Stomach (tissue), 4 donors: ENCODE results near the gene CMYA5.

ENCODE experiments used
- EP300 ChIP-seq: sonication (generic); formaldehyde crosslinking; IDR thresholded peaks from one replicate; pipeline ENCODE4 v1.6.1; 2017; ENCODE audit warnings: antibody characterized with exemption
- POLR2A ChIP-seq, 4 donors: fragments of 450-650 bp; IDR thresholded peaks; one replicate each; pipeline ENCODE4 v1.6.1; 2016; ENCODE audit warnings: antibody characterized with exemption in 4 of 4, control low read depth in 2 of 4, mild to moderate bottlenecking in 1 of 4, moderate library complexity in 1 of 4
- POLR2AphosphoS5 ChIP-seq, 3 donors: sonication (generic); formaldehyde crosslinking; IDR thresholded peaks; one replicate each; pipeline ENCODE4 v1.6.1; 2016; ENCODE audit warnings: antibody characterized with exemption in 3 of 3
- TF ChIP-seq, protein P1 (sequence below), 7 experiments: fragments of 450-650 bp in 4 of 7; fragments of 200-600 bp in 3 of 7; sonication (generic) in 3 of 7; IDR thresholded peaks; one replicate each; pipeline ENCODE4 v1.5.1; 2016 to 2019; ENCODE audit warnings: antibody characterized with exemption in 7 of 7, control low read depth in 2 of 7, mild to moderate bottlenecking in 1 of 7

DNA sequence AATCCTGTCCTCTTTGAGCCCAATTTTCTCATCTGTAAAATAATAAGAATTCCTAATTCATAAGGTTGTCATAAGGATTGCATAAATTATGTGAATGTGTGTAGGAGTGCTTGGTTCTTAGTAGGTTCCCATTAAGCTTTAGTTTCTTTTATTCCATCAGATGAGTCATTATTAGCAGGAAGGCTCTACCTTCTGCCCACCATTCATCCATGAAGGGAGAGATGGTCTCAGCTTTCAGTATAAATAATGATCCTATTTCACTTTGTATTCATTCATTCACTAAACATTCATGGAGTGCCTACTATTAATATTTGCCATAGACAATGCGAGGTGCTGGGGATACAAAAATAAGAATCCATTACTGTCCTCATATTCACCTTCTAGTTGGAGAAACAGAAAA is 3.0 kb downstream of the CMYA5 start:
- TF ChIP-seq POLR2AphosphoS5 (IDR thresholded peaks at IDR 0.05), result no peak
- TF ChIP-seq, protein P1, sequence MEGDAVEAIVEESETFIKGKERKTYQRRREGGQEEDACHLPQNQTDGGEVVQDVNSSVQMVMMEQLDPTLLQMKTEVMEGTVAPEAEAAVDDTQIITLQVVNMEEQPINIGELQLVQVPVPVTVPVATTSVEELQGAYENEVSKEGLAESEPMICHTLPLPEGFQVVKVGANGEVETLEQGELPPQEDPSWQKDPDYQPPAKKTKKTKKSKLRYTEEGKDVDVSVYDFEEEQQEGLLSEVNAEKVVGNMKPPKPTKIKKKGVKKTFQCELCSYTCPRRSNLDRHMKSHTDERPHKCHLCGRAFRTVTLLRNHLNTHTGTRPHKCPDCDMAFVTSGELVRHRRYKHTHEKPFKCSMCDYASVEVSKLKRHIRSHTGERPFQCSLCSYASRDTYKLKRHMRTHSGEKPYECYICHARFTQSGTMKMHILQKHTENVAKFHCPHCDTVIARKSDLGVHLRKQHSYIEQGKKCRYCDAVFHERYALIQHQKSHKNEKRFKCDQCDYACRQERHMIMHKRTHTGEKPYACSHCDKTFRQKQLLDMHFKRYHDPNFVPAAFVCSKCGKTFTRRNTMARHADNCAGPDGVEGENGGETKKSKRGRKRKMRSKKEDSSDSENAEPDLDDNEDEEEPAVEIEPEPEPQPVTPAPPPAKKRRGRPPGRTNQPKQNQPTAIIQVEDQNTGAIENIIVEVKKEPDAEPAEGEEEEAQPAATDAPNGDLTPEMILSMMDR (IDR thresholded peaks at IDR 0.05), result no peak
- no peak for TF ChIP-seq POLR2A (IDR thresholded peaks at IDR 0.05)
- no peak for TF ChIP-seq EP300
